Measurements from ENCODE around the gene SNUPN. TPM values are rescaled to one million over a fixed set of nuclear protein-coding genes. Genes with fewer than 3 reads are reported as not detected.

Gene SNUPN
- total and polyA plus RNA-seq, 10 of the 15 experiments (the other 5 are each of a cell fraction or from before 2014, with no cell fraction given), result 19.0 to 50.3 (median 32.5) TPM

GRCh38 chr15:75659141-75659771 lies 33.7 kb upstream of the SNUPN start (continued):
- no peak for TF ChIP-seq REST (IDR thresholded peaks at IDR 0.05; ENCODE audit: low read depth, low read length)
- TF ChIP-seq CREM (IDR thresholded peaks at IDR 0.05; ENCODE audit: low read depth), result no peak
- TF ChIP-seq ELK1 (IDR thresholded peaks at IDR 0.05; ENCODE audit: low read depth, low read length), result no peak

GRCh38 chr15:75656813-75657212 lies 31.3 kb upstream of the SNUPN start:
- CTCF ChIA-PET, result no interaction called here
- Histone ChIP-seq H3K27ac (ENCODE audit: control insufficient read depth, insufficient read depth) (no peak overlapping the region), H2AFZ (ENCODE audit: control insufficient read depth, low read depth, low read length) (no peak overlapping the region), H3K4me3 (no peak overlapping the region), H3K9me3 (replicated peaks; ENCODE audit: control insufficient read depth, insufficient read depth, low read length) (no peaks in the 10 kb centered on the region), H3K4me1 (ENCODE audit: control insufficient read depth, insufficient read depth, low read length) (no peaks in the 10 kb centered on the region; the same call in 1 of the 2 replicates), H3K36me3 (ENCODE audit: control insufficient read depth in 2 of 2, insufficient read depth in 2 of 2, low read length in 1 of 2) (no peaks in the 10 kb centered on the region), H3K4me2 (ENCODE audit: control insufficient read depth, insufficient read depth) (no peak overlapping the region), H4K20me1 (ENCODE audit: control insufficient read depth, insufficient read depth) (no peaks in the 10 kb centered on the region), H3K79me2 (ENCODE audit: control insufficient read depth, insufficient read depth, low read length) (no peaks in the 10 kb centered on the region), H3K9ac (ENCODE audit: control insufficient read depth, insufficient read depth, low read length) (no peak overlapping the region), H3K27me3 (replicated peaks in 1 of 2; ENCODE audit: control insufficient read depth in 2 of 2, insufficient read depth in 2 of 2, low read length in 1 of 2) (no peaks in the 10 kb centered on the region)
- TF ChIP-seq CHD2 (IDR thresholded peaks at IDR 0.05; ENCODE audit: borderline replicate concordance, low read depth, low read length), result no peak
- TF ChIP-seq HSF1 (IDR thresholded peaks at IDR 0.05; ENCODE audit: low read depth, low read length), result no peak
- no peak for TF ChIP-seq SUPT20H (IDR thresholded peaks at IDR 0.05; ENCODE audit: borderline replicate concordance, control insufficient read depth, low read depth, low read length)
- TF ChIP-seq IKZF1 (conservative IDR thresholded peaks at IDR 0.05), result no peak
- no peak for TF ChIP-seq GABPA (IDR thresholded peaks at IDR 0.05; ENCODE audit: low read depth)
- no peak for TF ChIP-seq MEF2B (IDR thresholded peaks at IDR 0.05; ENCODE audit: partially characterized antibody, poor library complexity, severe bottlenecking)
- no peak for TF ChIP-seq PAX8 (IDR thresholded peaks at IDR 0.05)
- no peak for TF ChIP-seq WRNIP1 (IDR thresholded peaks at IDR 0.05; ENCODE audit: borderline replicate concordance, low read depth, low read length)
- TF ChIP-seq SIN3A (IDR thresholded peaks at IDR 0.05; ENCODE audit: low read depth, low read length), result no peak
- no peak for TF ChIP-seq CREM (IDR thresholded peaks at IDR 0.05; ENCODE audit: low read depth)
- no peak for TF ChIP-seq ESRRA (IDR thresholded peaks at IDR 0.05; ENCODE audit: low read length)
- TF ChIP-seq RELB (IDR thresholded peaks at IDR 0.05; ENCODE audit: low read depth), result no peak
- TF ChIP-seq TARDBP (IDR thresholded peaks at IDR 0.05; ENCODE audit: borderline replicate concordance), result no peak
- ATAC-seq (no peak), DNase-seq (ENCODE audit: low read depth, low spot score) (no peak), FAIRE-seq (no peak)
- SMC1A ChIA-PET (ENCODE audit: uncharacterized antibody, unreplicated experiment), result no interaction called here
- intact Hi-C loops (cut with micrococcal nuclease; ENCODE audit: unreplicated experiment), result no loop called here
- BruUV-seq (replicated peaks), result no TSS peak
- RAD21 ChIA-PET (ENCODE audit: unreplicated experiment), result no interaction called here
- in situ Hi-C loops (cut with MboI), result loop anchor here (25.0 kb wide), 1 partner anchor 645 kb away; the partner anchor contains the start of gene PPCDC
- POLR2A ChIA-PET, result no interaction called here
- WGBS (ENCODE audit: insufficient coverage, insufficient replicate concordance, low lambda C conversion rate, missing lambda C conversion rate), result 57% methylated on average over 22 of the region's 22 CpGs
